H1 (cell line): ENCODE results near the gene KCNH5. TPM values are rescaled to one million over a fixed set of nuclear protein-coding genes. Genes with fewer than 3 reads are reported as not detected.

Experiments used
- CTCF ChIA-PET: fragments of 300-600 bp; sonication (Branson Sonifier 250); formaldehyde crosslinking; loops from one replicate; lab custom pipeline; 2021; ENCODE audit not compliant: partially characterized antibody; lab: Charles Lee
- POLR2A ChIA-PET: fragments of 300-600 bp; sonication (Branson Sonifier 250); formaldehyde crosslinking; loops from one replicate; lab custom pipeline; 2021; ENCODE audit warnings: inconsistent platforms; ENCODE audit not compliant: partially characterized antibody; lab: Charles Lee
- DNase-seq, 2 experiments: peaks; one replicate each; pipeline versions ENCODE4 v3.0.0 to v3.0.0-alpha.2; 2010 to 2022; ENCODE audit warnings: low spot score in 2 of 2, low read depth in 1 of 2, mixed read lengths in 1 of 2
- FAIRE-seq: peaks from 2 replicates; lab custom pipeline; 2011; peaks lifted over from hg19 to GRCh38; lab: Jason Lieb, UNC
- H2AFZ ChIP-seq: 2 replicates; pipeline ENCODE4 v1.8.1; 2012; ENCODE audit warnings: low read length, inconsistent platforms
- H2AK5ac ChIP-seq: 2 replicates; pipeline ENCODE4 v1.6.1; 2013; ENCODE audit warnings: low read depth, low read length
- H2BK120ac ChIP-seq: replicated peaks from 2 replicates; pipeline ENCODE3; 2013; ENCODE audit warnings: low read depth, low read length, inconsistent platforms
- H2BK12ac ChIP-seq: 2 replicates; pipeline ENCODE4 v1.6.1; 2013; ENCODE audit warnings: low read depth, low read length
- H2BK15ac ChIP-seq: 2 replicates; pipeline ENCODE4 v1.6.1; 2013; ENCODE audit warnings: low read length
- H2BK20ac ChIP-seq: 2 replicates; pipeline ENCODE4 v1.6.1; 2013; ENCODE audit warnings: low read length
- H2BK5ac ChIP-seq: 2 replicates; pipeline ENCODE4 v1.6.1; 2013; ENCODE audit warnings: low read depth, low read length
- H3K14ac ChIP-seq: 2 replicates; pipeline ENCODE4 v1.6.1; 2013; ENCODE audit warnings: inconsistent platforms; ENCODE audit not compliant: insufficient read length
- H3K18ac ChIP-seq: 2 replicates; pipeline ENCODE4 v1.6.1; 2013; ENCODE audit warnings: low read length; ENCODE audit errors: extremely low read depth
- H3K23ac ChIP-seq: 2 replicates; pipeline ENCODE4 v1.6.1; 2013; ENCODE audit warnings: inconsistent platforms; ENCODE audit not compliant: insufficient read length
- H3K23me2 ChIP-seq: 2 replicates; pipeline ENCODE4 v1.6.1; 2013; ENCODE audit warnings: low read depth, low read length
- H3K27ac ChIP-seq: 2 replicates; pipeline ENCODE4 v1.6.1; 2011; ENCODE audit warnings: low read depth, low read length, inconsistent platforms
- H3K27me3 ChIP-seq, 4 experiments: replicated peaks in 1 of 4; 1 replicate in 1 of 4; 2 replicates in 3 of 4; pipeline versions ENCODE4 v1.6.1 to v1.8.1; 2011 to 2013; ENCODE audit warnings: low read length in 3 of 4, mild to moderate bottlenecking in 3 of 4, inconsistent platforms in 2 of 4, mixed read lengths in 2 of 4, moderate library complexity in 1 of 4; ENCODE audit not compliant: control insufficient read depth in 3 of 4, insufficient read depth in 3 of 4; ENCODE audit errors: extremely low read depth in 1 of 4
- H3K36me3 ChIP-seq, 4 experiments: 2 replicates each; pipeline versions ENCODE4 v1.6.1 to v1.8.1; 2011 to 2013; ENCODE audit warnings: mild to moderate bottlenecking in 4 of 4, low read length in 3 of 4, moderate library complexity in 2 of 4, control low read depth in 1 of 4, inconsistent platforms in 1 of 4; ENCODE audit not compliant: insufficient read depth in 4 of 4, control insufficient read depth in 2 of 4
- H3K4ac ChIP-seq: replicated peaks from 2 replicates; pipeline ENCODE3; 2013; ENCODE audit warnings: low read length, low read depth, mixed read lengths, inconsistent platforms; ENCODE audit not compliant: insufficient read length
- H3K4me1 ChIP-seq, 4 experiments: replicated peaks in 1 of 4; 1 replicate in 1 of 4; 2 replicates in 3 of 4; pipeline versions ENCODE4 v1.6.1 to v1.8.1; 2011 to 2013; ENCODE audit warnings: low read length in 3 of 4, inconsistent platforms in 2 of 4, mixed read lengths in 1 of 4; ENCODE audit not compliant: insufficient read depth in 4 of 4, control insufficient read depth in 3 of 4
- H3K4me2 ChIP-seq, 2 experiments: 2 replicates each; pipeline versions ENCODE4 v1.6.1 to v1.8.1; 2011 to 2013; ENCODE audit warnings: low read depth in 2 of 2, low read length in 2 of 2, control low read depth in 1 of 2, inconsistent platforms in 1 of 2, mild to moderate bottlenecking in 1 of 2; ENCODE audit not compliant: insufficient read depth in 1 of 2
- H3K4me3 ChIP-seq, 4 experiments: fragments of 200-600, 300-600 bp in 1 of 4; sonication (generic), shearing (Covaris generic), sonication (Bioruptor Twin) in 1 of 4; 2 replicates each; pipeline versions ENCODE4 v1.5.1 to v1.8.1; 2011 to 2016; ENCODE audit warnings: low read length in 4 of 4, low read depth in 3 of 4, control low read depth in 2 of 4, inconsistent platforms in 2 of 4, mild to moderate bottlenecking in 2 of 4, mixed read lengths in 1 of 4, moderate library complexity in 1 of 4; ENCODE audit not compliant: insufficient read depth in 2 of 4; ENCODE audit errors: extremely low read depth in 1 of 4
- H3K56ac ChIP-seq: replicated peaks from 2 replicates; pipeline ENCODE3; 2013; ENCODE audit warnings: low read depth, mild to moderate bottlenecking, mixed read lengths, low read length, inconsistent platforms; ENCODE audit not compliant: insufficient read length
- H3K79me1 ChIP-seq: 2 replicates; pipeline ENCODE4 v1.6.1; 2013; ENCODE audit warnings: low read depth, low read length, control low read depth
- H3K79me2 ChIP-seq, 2 experiments: 2 replicates each; pipeline versions ENCODE4 v1.6.1 to v1.8.1; 2012 to 2013; ENCODE audit warnings: low read length in 2 of 2, mild to moderate bottlenecking in 2 of 2, inconsistent platforms in 1 of 2; ENCODE audit not compliant: insufficient read depth in 2 of 2, control insufficient read depth in 1 of 2
- H3K9ac ChIP-seq, 4 experiments: replicated peaks in 1 of 4; 1 replicate in 1 of 4; 2 replicates in 3 of 4; pipeline versions ENCODE4 v1.6.1 to v1.8.1; 2011 to 2013; ENCODE audit warnings: low read depth in 3 of 4, low read length in 3 of 4, control low read depth in 2 of 4, mild to moderate bottlenecking in 2 of 4, moderate library complexity in 2 of 4, inconsistent platforms in 1 of 4; ENCODE audit errors: extremely low read depth in 1 of 4
- H3K9me3 ChIP-seq, 2 experiments: 2 replicates each; pipeline versions ENCODE4 v1.6.1 to v1.8.1; 2012 to 2013; ENCODE audit warnings: mild to moderate bottlenecking in 2 of 2, moderate library complexity in 2 of 2, control low read depth in 1 of 2, inconsistent platforms in 1 of 2, low read depth in 1 of 2, low read length in 1 of 2, mixed read lengths in 1 of 2; ENCODE audit not compliant: insufficient read depth in 2 of 2
- H4K20me1 ChIP-seq, 2 experiments: replicated peaks in 1 of 2; 2 replicates each; pipeline versions ENCODE3 to v1.8.1; 2011 to 2013; ENCODE audit warnings: inconsistent platforms in 2 of 2, low read length in 2 of 2, mild to moderate bottlenecking in 1 of 2; ENCODE audit not compliant: insufficient read depth in 2 of 2, control insufficient read depth in 1 of 2
- H4K5ac ChIP-seq: 2 replicates; pipeline ENCODE4 v1.6.1; 2013; ENCODE audit warnings: low read length, low read depth, mixed read lengths, inconsistent platforms; ENCODE audit not compliant: insufficient read length
- H4K8ac ChIP-seq: 2 replicates; pipeline ENCODE4 v1.8.0; 2013; ENCODE audit warnings: mild to moderate bottlenecking, moderate library complexity, low read length, inconsistent platforms; ENCODE audit not compliant: insufficient read depth; ENCODE audit errors: extremely low read depth
- H4K91ac ChIP-seq: replicated peaks from 2 replicates; pipeline ENCODE3; 2013; ENCODE audit warnings: low read length, mixed read lengths, inconsistent platforms; ENCODE audit not compliant: insufficient read length
- CEBPB ChIP-seq: IDR thresholded peaks from 2 replicates; pipeline ENCODE4 v1.6.1; 2012; ENCODE audit warnings: low read depth, low read length
- CHD2 ChIP-seq: IDR thresholded peaks from 2 replicates; pipeline ENCODE4 v1.6.1; 2012; ENCODE audit warnings: low read length, improper control_type of control experiment
- NRF1 ChIP-seq: IDR thresholded peaks from 2 replicates; pipeline ENCODE4 v1.6.1; 2011; ENCODE audit warnings: mild to moderate bottlenecking, low read depth, low read length, improper control_type of control experiment
- SRF ChIP-seq: IDR thresholded peaks from 2 replicates; pipeline ENCODE4 v1.6.1; 2011; ENCODE audit warnings: mild to moderate bottlenecking, low read depth, low read length, moderate library complexity
- ZNF274 ChIP-seq: IDR thresholded peaks from 2 replicates; pipeline ENCODE4 v1.7.0; 2012; ENCODE audit warnings: low read length, borderline replicate concordance; ENCODE audit errors: extremely low read depth
- WGBS, 2 experiments: shearing (Covaris generic) in 1 of 2; methylation state at CpG; one replicate each; pipeline versions ENCODE4 v1.1.6 to v1.1.7; 2013 to 2015; ENCODE audit warnings: low lambda C conversion rate in 2 of 2, mixed read lengths in 2 of 2, inconsistent platforms in 1 of 2, low coverage in 1 of 2, missing lambda C conversion rate in 1 of 2; ENCODE audit not compliant: insufficient replicate concordance in 2 of 2, insufficient coverage in 1 of 2, insufficient read length in 1 of 2; ENCODE audit errors: extremely low coverage in 1 of 2, missing lambda C conversion rate in 1 of 2; 5-methylcytosine and 5-hydroxymethylcytosine counted together
- polyA plus RNA-seq, 7 experiments: library from polyadenylated mRNA; depleted of rRNA in 3 of 7; stranded (reverse) in 5 of 7; unstranded in 2 of 7; fragments of >200 nt in 5 of 7; fragments of 200-250 nt in 2 of 7; gene quantifications; 1 replicate in 5 of 7; 2 replicates in 1 of 7; 4 replicates in 1 of 7; pipeline versions ENCODE4 v1.2.1 to v1.2.3, GENCODE V29; 2011 to 2013; ENCODE audit warnings: missing spikeins in 2 of 7, mixed read lengths in 2 of 7
- total RNA-seq: library from RNA; stranded (reverse); fragmentation: NEBNext Ultra II Directional; extraction: Animal tissue kit (Norgen Biotek cat#: 25700); gene quantifications from 2 replicates; pipeline ENCODE4 v1.2.1, GENCODE V29; 2021

KCNH5 gene
- total and polyA plus RNA-seq, 2 of the 8 experiments (the other 6 are each of a cell fraction or from before 2014, with no cell fraction given) = 0.24 to 0.50 TPM

GRCh38 chr14:63050694-63051093, 5.4 kb upstream of the KCNH5 start:
- Histone ChIP-seq H2BK5ac (no peak overlapping the region), H2AFZ (no peak overlapping the region), H2BK20ac (no peak overlapping the region), H3K36me3 (no peaks in the 10 kb centered on the region), H2BK120ac (no peak overlapping the region), H3K4me1 (peaks cover 0 to 3% (median 0%) of the 10 kb centered on the region in 4 experiments; a peak in 2 of 7 replicates), H3K9ac (no peak overlapping the region), H3K79me2 (no peaks in the 10 kb centered on the region), H4K8ac (no peak overlapping the region), H2BK12ac (no peak overlapping the region), H3K27ac (no peak overlapping the region), H3K23me2 (peaks cover 6% of the 10 kb centered on the region; the same call in 1 of the 2 replicates), H3K23ac (no peak overlapping the region), H4K91ac (no peak overlapping the region), H4K20me1 (no peaks in the 10 kb centered on the region), H3K79me1 (no peaks in the 10 kb centered on the region), H3K56ac (no peak overlapping the region), H3K4me2 (no peak overlapping the region), H3K27me3 (peaks cover 0 to 11% (median 6%) of the 10 kb centered on the region in 4 experiments; a peak in 5 of 7 replicates), H3K4me3 (no peak overlapping the region), H2BK15ac (no peak overlapping the region), H3K18ac (no peak overlapping the region), H2AK5ac (no peak overlapping the region), H4K5ac (no peak overlapping the region), H3K9me3 (no peaks in the 10 kb centered on the region), H3K14ac (no peak overlapping the region), H3K4ac (no peak overlapping the region)
- DNase-seq (no peak), FAIRE-seq (no peak)
- POLR2A ChIA-PET = no interaction called here
- CTCF ChIA-PET = interaction anchor here (0.6 to 1.7 kb wide), 2 partner anchors 51 to 871 kb away, joined by 3 to 4 read pairs; no protein-coding TSS in a partner anchor
- WGBS, 2 experiments = 96% methylated on average over 2 of the region's 2 CpGs; no CpG with 5 or more reads in 1 of the 2 experiments
- TF ChIP-seq NRF1 (no peak), SRF (no peak), ZNF274 (no peak), CEBPB (no peak), CHD2 (no peak)
